Neural progenitor cell (in vitro differentiated cells): Measurements from ENCODE around the gene RARG.

Source experiments
- CTCF ChIP-seq: fragments of 200-600 bp; sonication (generic); IDR thresholded peaks from 2 replicates; pipeline ENCODE4 v1.5.1; 2017; ENCODE audit warnings: antibody characterized with exemption, mild to moderate bottlenecking
- EZH2phosphoT487 ChIP-seq: fragments of 200-600 bp; sonication (generic); IDR thresholded peaks from 2 replicates; pipeline ENCODE4 v1.6.1; 2017; ENCODE audit warnings: antibody characterized with exemption

DNA sequence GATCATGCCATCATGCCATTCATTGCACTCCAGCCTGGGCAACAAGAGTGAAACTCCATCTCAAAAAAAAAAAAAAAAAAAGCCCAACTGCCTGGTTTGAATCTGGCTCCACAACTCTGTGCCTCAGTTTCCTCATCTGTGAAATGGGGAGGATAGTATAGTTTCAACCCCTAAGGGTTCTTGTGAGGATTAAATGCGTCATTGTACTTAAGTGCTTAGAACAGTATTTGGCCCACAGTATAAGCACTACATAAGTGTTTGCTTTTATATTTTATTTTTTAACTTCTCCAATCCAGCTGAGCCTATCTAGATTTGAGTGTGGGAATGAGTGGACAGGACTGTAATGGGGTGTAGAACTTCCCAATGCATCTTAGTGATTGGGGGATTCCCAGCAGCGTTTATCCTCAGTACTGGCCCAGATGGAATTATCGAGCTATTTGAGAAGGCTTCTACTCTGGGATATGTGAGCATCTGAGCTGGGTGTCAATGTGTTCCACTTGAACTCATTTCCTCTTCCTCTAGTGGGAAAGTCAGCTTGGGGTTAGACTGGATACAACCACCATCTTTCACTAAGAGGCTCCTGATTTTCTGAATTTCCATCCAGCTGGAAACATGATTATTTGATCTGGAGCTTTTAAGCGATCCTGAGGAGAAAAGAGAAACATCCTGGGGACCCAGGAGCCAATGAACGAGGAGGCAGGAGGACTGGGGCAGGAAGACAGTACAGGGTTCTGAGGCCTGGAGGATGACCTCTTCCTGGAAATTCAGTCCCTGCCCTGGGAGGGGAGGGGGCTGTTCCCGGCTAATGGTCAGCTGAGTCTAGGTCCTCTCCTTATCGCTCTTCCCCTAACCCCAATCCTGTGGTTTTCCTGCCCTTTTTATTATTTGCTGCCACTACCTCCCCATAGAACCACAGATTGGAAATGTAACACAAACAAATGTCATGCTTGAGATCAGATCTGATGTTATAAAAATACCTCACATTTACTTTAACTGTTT is 26.8 kb upstream of the RARG start:
- TF ChIP-seq CTCF (no peak), EZH2phosphoT487 (no peak)
